Measurements from ENCODE around the gene FGF23. TPM values are rescaled to one million over a fixed set of nuclear protein-coding genes. Genes with fewer than 3 reads are reported as not detected.

Gene FGF23
- total and polyA plus RNA-seq, 8 donors, result not detected

DNA sequence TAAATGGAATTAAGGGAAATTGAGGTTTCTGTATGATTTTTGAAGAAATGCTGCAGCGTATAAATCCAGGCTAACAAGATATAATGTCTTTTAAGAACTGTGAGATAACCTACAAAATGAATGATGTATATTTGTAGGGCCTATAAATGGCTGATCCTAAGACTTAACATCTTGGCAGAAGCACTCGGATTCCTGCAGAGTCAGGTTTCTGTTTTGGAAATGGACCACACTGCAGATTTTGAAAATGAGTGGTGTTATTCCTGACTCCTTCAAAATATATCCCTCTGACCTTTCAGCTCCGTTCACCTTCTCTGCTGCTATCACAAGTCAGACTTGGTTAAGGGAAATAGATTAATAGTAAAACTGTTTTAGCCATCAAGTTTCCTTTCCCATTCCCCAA is 53.5 kb downstream of the FGF23 start:
- no peak for ATAC-seq
- DNase-seq, result no peak
- Histone ChIP-seq H3K27ac (no peak overlapping the region), H3K9me3 (no peaks in the 10 kb centered on the region), H3K4me3 (no peak overlapping the region), H3K4me1 (peaks cover 0 to 8% (median 0%) of the 10 kb centered on the region in 3 donors), H3K36me3 (no peaks in the 10 kb centered on the region), H3K27me3 (no peaks in the 10 kb centered on the region)
- 81 to 90% methylated on average over 3 of the region's 3 CpGs for WGBS, 2 donors
- TF ChIP-seq, protein P1, sequence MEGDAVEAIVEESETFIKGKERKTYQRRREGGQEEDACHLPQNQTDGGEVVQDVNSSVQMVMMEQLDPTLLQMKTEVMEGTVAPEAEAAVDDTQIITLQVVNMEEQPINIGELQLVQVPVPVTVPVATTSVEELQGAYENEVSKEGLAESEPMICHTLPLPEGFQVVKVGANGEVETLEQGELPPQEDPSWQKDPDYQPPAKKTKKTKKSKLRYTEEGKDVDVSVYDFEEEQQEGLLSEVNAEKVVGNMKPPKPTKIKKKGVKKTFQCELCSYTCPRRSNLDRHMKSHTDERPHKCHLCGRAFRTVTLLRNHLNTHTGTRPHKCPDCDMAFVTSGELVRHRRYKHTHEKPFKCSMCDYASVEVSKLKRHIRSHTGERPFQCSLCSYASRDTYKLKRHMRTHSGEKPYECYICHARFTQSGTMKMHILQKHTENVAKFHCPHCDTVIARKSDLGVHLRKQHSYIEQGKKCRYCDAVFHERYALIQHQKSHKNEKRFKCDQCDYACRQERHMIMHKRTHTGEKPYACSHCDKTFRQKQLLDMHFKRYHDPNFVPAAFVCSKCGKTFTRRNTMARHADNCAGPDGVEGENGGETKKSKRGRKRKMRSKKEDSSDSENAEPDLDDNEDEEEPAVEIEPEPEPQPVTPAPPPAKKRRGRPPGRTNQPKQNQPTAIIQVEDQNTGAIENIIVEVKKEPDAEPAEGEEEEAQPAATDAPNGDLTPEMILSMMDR (IDR thresholded peaks at IDR 0.05), result no peak
- no peak for FAIRE-seq
- intact Hi-C loops (cut with DNase I), result no loop called here

GRCh38 chr12:4324366-4324765 is 55.1 kb downstream of the FGF23 start:
- no peak overlapping the region for H3K4me3 ChIP-seq
- no peak overlapping the region for H3K27ac ChIP-seq
- TF ChIP-seq, protein P1 (IDR thresholded peaks at IDR 0.05), result no peak
- H3K27me3 ChIP-seq, result no peaks in the 10 kb centered on the region
- DNase-seq, result no peak
- no peaks in the 10 kb centered on the region for H3K36me3 ChIP-seq
- WGBS, 2 donors, result 97% methylated on average over 28 of the region's 28 CpGs
- H3K4me1 ChIP-seq, result peaks cover 0 to 8% (median 0%) of the 10 kb centered on the region in 3 donors
- intact Hi-C loops (cut with DNase I), result no loop called here
- H3K9me3 ChIP-seq, result no peaks in the 10 kb centered on the region
- ATAC-seq, result no peak
- no peak for FAIRE-seq

DNA sequence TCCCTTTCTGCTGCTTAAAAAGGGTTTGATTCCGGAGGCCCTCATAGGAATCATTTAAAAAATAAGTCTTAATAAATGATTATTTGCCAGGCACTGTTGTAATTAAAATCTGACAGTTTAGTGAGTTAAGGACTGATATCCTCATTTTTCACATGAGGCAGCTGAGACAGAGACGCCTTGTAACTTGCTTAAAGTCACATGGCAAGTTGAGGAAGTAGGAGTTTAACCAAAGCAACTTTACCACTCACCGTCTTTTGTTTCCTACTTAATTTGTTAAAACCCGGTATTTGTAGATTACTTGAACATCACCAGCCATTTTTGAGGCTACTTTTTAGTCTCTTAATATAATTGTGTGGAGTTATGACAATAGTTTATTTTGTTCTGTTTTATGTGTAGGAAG is 56.1 kb downstream of the FGF23 start:
- Histone ChIP-seq H3K27me3 (no peaks in the 10 kb centered on the region), H3K27ac (peak overlapping the region in 1 of 4 donors; percentile 39), H3K9me3 (no peaks in the 10 kb centered on the region), H3K36me3 (no peaks in the 10 kb centered on the region), H3K4me3 (no peak overlapping the region), H3K4me1 (peaks cover 0 to 8% (median 0%) of the 10 kb centered on the region in 3 donors)
- TF ChIP-seq, protein P1 (IDR thresholded peaks at IDR 0.05), result no peak
- ATAC-seq (no peak), FAIRE-seq (no peak), DNase-seq (no peak)
- intact Hi-C loops (cut with DNase I), result no loop called here
- WGBS, 2 donors, result 84 to 88% methylated on average over 4 of the region's 4 CpGs

- no peak overlapping the region for H3K4me3 ChIP-seq
- ATAC-seq (no peak), FAIRE-seq (no peak), DNase-seq (no peak)
- 75 to 79% methylated on average over 5 of the region's 5 CpGs for WGBS, 2 donors
- peaks cover 0 to 8% (median 0%) of the 10 kb centered on the region in 3 donors for H3K4me1 ChIP-seq
- no peak overlapping the region for H3K27ac ChIP-seq
- no peaks in the 10 kb centered on the region for H3K27me3 ChIP-seq
- TF ChIP-seq, protein P1 (IDR thresholded peaks at IDR 0.05), result no peak
- intact Hi-C loops (cut with DNase I), result no loop called here
- no peaks in the 10 kb centered on the region for H3K9me3 ChIP-seq
- no peaks in the 10 kb centered on the region for H3K36me3 ChIP-seq
Observed at GRCh38 chr12:4322726-4323125, 56.8 kb downstream of the FGF23 start.

DNA sequence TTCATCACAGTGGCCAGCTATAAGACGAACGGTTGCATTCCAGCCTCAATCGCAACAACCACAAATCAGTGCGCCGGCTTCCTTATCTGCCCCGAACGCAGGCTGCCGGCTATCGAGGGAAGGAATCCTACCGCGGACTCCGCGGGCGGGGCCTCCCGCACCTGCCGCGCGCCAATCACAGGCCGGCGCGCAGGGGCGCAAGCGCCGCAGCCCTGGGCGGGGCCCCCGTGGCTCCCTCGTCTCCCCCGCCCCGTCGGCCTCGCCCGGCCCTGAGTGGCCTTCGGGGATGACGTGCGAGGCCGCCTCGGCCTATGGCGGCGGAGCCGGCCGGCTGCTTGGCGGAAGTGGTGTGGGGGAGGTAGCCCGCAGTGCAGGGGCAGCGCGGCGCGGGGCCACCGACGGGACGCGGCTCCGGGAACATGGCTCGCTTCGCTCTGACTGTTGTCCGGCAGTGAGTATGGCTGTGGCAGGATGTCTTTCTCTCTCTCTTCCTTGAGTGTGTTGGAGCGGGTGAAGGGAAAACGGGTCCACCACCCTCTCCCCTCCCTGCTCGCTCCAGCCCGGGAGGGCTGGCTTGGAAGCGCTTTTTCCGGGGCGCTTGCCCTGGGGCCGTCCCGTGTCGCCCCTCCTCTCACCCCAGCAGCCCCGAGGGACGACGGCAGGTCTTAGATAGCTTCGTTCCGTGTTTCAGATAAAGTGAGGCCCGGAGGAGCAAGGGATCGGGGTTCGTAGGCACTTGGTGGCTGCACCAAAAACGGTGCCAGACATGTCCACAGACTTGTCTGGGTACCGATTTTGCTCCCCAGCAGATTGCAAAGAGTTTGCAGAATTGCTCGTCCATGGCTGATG is 58.4 kb downstream of the FGF23 start, which contains the start of gene TIGAR:
TIGAR (plus strand) TSS at position 361 of the 849 bp plus-strand sequence; CDS start at position 420, 59 bp downstream.
- H3K27ac ChIP-seq, result peak within 1 kb of the TSS; percentile 55 to 76 (median 60)
- TF ChIP-seq, protein P1 (IDR thresholded peaks at IDR 0.05), result no peak
- no peaks in the 10 kb centered on the region for H3K9me3 ChIP-seq
- H3K4me1 ChIP-seq, result peaks cover 0 to 8% (median 0%) of the 10 kb centered on the region in 3 donors
- 0% methylated on average over 60 to 76 of the region's 76 CpGs for WGBS, 2 donors
- H3K27me3 ChIP-seq, result no peaks in the 10 kb centered on the region
- no peak for FAIRE-seq
- DNase-seq, result peak; percentile 88 to 97 (median 94)
- H3K4me3 ChIP-seq, result peak within 1 kb of the TSS; percentile 78 to 96 (median 89)
- H3K36me3 ChIP-seq, result no peaks in the 10 kb centered on the region
- peak; percentile 99 to 100 (median 100) for ATAC-seq
- intact Hi-C loops (cut with DNase I), result no loop called here
